ENCODE measurements around the gene PHOX2A.

Gene PHOX2A

DNA sequence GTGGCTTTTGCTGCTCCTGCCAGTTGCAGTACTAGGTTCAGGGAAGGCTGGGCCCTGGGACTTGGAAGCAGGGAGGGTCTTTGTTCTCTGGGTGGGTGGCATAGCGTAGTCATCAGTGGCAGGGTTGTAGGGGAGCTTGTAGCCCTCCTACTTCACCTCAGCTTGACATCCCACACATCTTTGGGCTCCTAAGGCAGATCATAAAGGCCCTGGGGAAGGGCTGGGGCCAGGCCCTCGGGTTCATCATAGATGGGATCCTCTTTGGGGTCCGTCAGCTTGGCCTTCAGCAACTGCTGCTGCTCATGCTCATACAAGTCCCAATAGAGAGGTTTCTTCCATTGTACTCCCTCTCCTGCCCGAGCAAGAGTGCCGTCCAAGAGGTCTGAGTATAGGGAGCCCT is 6.0 kb upstream of the PHOX2A start:
- no peak for DNase-seq (ENCODE audit: low read depth in 2 of 2)

DNA sequence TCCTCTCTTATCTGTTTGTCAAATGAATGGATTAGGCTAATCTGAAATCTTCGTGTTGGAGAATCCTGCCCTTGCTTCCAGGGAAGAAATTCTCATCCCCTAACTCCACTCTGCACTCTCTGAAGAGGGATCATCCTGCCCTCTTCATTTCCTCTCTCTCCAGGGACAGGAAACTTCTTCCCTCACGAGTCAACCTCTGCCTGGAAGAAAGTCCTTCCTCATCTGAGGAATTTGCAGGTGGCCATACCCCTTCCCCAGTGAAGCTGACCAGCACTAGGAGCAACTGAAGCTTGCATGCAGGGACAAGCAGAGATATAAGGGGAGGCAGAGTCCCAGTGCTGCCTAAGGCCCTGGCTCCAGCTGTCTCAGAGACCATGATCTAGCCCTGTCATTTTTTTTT is 3.6 kb upstream of the PHOX2A start:
- DNase-seq (ENCODE audit: low read depth in 2 of 2), result no peak

DNA sequence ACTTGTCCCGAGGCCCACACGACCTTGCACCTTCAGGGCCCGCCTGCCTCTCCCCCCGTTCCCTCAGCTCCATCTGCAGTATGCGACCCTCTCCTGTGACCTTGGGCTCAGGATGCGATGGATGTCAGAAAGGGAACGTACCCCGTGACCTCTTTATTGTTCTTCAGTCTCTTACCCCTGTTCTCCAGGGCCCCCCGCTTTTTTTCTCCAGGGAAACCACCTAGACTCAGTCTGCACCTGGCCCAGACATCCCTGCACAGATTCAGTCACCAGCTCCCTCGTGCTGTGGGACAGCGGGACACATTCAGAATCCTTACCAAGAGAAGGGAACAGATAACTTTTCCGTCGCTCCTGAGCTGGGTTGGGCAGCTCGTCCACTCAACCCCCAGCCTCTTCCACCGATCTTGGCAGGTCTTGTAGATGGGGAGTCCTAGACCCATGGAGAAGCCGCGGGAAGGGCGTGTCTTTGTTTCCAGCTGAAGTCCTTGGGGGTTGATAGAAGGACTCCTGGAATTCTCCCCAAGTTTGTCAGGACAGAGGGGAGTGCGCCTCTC is 1.4 kb upstream of the PHOX2A start:
- DNase-seq (ENCODE audit: low read depth in 2 of 2), result no peak

DNA sequence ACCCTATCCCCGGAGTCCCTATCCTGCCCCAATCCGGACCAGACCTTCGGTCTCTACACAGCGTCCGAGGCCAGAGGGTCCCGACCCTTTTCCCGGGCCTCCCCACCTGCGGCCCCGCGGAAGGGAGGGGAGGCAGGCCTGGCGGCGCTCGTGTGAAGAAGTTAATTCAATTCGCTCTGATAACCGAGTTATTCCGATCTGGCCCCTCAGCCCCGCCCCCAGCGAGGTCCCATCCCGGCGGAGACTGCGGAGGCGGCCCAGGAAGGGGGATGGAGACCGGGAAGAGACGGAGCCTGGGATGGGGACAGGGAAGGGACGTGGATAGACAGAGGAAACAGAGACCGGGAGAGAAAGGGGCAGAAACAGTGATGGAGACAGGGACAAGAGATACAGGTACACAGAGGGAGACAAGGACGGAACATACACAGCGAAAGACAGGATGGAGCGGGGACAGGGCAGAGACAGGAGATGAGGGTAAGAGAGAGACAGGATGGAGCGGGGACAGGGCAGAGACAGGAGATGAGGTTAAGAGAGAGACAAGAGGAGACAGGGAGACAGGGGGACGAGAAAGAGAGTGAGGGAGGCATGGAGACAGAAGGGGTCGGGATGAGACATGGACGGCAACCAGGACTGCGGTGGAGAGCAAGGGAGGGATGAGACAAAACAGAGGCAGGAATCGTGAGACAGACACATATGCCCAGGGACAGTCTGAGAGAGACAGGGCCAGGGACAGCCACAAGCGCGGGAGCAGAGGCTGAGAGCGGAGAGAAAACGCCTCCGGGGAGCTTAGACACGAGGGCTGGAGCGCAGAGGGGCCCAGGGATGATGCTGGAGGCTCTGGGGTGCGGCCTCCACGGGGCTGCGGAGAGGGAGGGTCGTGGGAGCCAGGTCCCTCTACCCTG is 636 bp upstream of the PHOX2A start:
- DNase-seq (ENCODE audit: low read depth in 2 of 2), result no peak

DNA sequence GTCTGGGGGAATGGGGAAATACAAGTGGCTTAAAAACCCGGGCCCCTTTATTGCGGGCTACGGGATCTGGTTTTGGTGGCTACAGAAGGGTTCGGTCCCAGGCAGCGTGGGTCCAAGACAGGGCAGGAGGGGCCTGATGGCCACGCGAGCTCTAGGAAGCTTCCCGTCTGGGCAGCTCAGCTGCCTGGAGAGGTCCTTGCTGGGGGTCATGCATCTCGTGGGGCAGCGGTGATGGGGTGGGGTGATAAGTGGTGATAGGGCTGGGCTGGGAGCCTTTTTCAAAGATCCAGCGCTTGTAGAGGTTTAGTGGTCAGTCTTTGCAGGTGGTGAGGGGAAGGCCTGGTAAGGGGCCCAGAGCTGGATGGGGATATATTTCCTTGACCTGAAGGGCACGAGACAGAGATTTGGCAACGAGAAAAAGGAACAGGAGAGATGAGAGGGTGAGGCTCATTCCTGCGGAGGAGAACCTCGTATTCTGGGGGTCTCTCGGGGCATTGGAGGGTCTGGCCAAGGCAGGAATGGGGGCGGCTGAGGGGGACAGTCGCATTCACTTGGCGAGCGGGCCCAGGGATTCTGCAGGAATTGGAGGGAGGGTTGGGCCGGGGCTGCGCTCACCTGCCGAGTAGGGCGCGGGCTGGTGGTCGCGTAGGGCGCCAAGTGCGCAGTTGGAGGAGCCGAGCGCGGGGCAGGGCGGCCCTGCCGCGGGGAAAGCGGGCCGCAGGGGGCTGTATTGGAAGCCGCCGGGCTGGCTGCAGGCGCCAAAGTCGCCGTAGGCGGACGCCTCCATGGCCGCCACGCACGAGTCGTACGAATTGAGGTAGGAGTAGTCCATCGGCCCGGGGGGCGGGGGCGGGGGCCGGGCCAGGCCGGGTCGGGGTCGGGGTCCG is 560 bp downstream of the PHOX2A start:
- DNase-seq (ENCODE audit: low read depth in 2 of 2), result no peak

DNA sequence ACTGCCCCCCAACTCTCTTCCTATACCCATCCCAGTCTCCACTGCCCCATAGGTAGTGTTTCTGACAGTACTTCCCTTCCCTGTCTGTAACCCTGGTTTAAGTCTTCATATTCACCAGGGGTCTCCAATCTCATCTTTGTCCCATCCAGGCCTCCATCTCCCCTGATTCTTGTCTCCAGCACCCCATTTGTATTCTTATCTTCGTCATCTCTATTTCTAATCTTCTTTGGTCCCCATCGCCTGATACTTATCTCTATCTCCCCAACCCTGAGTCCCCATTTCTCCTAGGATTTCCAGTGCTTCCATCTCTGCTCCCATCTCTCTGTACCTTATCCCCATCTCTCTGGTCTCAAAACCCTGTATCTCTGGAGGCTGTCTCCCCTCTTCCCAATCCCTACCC is 1.8 kb downstream of the PHOX2A start:
- DNase-seq (ENCODE audit: low read depth in 2 of 2), result no peak

DNA sequence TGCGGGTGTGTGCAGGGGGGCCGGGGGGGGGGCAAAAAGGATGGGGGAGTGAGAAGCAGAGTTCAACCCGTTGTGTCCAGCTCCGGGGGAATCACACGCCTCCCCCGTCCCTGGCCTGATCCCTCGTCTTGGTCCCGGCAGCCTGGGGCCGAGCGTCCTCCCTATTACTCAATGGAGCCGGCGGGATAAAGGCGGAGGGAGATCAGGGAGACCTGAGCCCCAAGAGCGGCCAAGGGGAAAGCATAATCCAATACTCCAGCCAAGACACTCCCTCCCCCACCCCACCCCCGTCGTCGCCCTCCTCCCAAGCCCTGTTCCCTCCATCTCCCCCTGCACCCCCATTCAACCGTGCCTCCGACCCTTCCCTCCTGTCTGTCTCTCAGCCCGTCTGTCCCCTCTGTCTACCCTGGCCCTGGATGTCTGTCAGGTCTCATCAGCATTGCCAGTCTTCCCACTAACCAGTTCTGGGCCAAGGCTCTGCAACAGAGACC is 2.6 kb downstream of the PHOX2A start:
- no peak for DNase-seq (ENCODE audit: low read depth in 2 of 2)

DNA sequence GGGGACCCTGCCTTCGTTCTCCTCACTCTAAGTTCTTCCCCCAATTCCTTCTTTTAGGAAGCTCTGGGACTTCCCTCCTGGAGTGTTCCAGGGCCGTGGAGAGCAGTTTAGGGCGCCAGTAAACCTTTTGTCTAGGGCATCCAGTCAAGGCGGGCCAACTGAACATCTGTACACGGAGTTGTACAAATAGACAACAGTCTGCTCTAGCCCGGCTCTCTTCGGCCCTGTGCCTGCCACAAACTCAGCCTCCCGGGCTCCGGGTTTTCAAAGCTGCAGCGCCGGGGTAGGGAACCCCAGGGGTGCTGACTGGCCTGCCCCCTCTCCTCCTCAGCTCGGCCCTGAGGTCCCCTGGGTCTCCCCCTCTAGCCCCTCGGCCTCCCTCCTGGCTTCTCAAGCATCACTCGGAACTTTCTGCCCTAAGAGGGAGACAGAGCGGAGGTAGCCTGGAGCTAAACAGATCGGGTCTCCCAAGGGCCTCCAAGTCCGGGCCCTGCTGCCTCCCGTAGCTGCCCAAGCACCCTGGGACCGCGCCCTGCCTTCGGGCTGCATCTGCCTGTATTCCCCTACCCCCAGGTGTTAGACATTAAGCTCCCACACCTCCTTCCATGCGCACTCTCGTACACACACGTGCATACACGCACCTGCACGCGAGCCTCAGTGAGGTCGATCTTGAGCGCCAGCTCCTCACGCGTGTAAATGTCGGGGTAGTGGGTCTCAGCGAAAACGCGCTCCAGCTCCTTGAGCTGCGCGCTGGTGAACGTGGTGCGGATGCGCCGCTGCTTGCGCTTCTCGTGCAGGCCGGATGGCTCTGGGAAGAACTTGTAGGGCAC is 3.3 kb downstream of the PHOX2A start:
- no peak for DNase-seq (ENCODE audit: low read depth in 2 of 2)

DNA sequence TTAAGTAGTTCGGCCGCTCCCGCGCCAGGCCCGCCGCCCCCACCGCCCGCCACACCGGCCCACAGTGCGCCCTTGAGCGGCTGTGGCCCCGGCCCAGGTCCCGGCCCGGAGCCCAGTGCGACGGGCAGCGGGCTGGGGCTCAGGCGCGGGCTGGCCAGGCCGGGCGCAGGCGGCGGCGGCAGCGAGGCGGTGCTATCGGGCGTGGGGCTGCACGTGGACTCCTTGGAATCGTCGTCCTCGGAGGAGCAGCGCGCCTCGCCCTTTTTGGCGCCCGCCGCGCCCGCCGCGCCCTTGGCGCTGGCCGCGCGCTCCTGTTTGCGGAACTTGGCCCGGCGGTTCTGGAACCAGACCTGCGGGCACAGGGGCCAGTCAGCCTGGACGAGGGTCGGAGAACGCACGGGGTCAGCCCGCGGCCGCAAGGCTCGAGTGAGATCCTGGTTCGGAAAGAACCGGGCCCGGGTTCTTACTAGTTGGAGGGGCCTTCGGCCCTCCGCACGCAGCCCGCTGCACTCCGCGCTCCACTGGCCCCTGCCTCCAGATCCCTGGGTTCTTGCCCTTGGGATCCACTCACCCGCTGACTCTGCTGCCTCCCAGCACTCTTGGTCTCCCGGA is 4.0 kb downstream of the PHOX2A start:
- DNase-seq (ENCODE audit: low read depth in 2 of 2), result no peak

DNA sequence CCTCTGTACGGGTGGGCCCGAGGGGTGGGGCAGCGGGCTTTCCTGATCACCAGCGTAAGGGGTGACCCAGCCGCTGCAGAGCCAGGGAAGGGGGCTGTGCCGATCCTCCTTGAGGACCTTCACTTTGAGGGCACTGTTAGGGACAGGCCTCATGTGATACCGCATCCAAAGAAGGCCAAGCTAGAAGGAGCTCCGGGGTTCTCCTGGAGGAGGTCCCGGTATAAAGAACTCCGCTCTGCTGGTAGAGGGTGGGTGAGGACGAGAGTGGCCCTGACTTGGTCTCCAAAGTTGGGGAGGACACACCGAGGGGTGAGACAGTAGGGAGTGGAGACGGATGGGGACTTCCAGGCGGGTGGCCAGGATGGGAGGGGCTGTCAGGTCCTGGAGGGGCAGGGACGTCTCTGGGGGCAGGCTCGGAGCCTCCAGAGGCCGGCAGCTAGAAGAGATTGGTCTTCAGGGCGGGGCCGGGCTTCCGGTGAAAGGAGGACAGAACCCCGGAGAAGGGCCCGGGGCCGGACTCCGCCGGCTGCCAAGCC is 4.6 kb downstream of the PHOX2A start:
- DNase-seq (ENCODE audit: low read depth in 2 of 2), result no peak

DNA sequence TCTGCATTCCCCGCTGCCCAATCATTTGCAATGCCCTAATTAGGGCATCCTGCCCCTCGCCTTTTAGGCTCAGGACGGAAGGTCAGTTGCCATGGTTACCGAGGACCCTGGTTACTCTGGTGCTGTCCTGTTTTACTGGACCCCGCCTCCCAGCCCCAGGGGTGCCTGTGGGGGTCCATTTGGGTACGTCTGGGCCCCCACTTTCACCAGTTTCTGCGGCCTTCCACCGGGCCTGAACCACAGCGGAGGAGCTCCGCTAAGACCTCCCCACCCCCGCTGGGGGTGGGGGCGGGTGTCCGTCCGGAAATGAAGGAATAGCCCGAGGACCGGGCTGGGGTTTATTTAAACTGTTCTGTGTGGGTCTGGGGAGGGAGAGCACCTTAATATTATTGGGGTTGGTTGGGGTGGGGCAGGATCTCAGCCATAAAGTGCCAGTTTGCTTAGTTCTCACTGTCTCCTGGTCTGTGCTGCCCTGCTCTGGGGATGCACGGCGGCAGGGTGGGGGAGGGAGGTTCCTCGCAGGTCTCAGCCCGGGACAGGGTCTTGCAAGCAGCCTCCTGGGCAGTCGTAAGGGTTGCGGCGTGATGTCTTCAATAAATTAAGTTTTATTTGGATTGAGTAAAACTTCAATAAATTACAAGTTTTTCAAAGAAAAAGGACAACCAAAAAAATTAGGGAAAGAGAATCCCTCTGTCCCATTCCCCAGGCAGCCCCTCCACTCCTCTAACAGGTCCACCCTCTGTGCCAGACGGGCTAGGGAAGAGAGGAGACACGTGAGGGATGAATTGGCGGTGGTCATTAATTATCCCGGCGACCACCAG is 5.3 kb downstream of the PHOX2A start:
- no peak for DNase-seq (ENCODE audit: low read depth in 2 of 2)

DNA sequence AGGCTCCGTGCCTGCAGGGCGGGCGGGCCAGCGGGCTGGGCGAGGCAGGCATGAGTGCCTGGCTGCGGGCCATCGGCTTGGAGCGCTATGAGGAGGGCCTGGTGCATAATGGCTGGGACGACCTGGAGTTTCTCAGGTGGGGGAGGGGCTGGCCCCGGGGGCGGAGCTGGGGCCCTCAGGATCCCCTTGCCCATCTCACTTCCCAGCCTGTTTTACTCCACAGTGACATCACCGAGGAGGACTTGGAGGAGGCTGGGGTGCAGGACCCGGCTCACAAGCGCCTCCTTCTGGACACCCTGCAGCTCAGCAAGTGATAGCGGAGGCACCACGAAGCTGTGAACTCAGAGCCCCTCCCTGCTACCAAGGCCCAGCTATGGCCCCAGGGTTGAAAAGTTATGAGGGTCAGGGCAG is 5.9 kb downstream of the PHOX2A start:
- DNase-seq (ENCODE audit: low read depth in 2 of 2), result no peak

DNA sequence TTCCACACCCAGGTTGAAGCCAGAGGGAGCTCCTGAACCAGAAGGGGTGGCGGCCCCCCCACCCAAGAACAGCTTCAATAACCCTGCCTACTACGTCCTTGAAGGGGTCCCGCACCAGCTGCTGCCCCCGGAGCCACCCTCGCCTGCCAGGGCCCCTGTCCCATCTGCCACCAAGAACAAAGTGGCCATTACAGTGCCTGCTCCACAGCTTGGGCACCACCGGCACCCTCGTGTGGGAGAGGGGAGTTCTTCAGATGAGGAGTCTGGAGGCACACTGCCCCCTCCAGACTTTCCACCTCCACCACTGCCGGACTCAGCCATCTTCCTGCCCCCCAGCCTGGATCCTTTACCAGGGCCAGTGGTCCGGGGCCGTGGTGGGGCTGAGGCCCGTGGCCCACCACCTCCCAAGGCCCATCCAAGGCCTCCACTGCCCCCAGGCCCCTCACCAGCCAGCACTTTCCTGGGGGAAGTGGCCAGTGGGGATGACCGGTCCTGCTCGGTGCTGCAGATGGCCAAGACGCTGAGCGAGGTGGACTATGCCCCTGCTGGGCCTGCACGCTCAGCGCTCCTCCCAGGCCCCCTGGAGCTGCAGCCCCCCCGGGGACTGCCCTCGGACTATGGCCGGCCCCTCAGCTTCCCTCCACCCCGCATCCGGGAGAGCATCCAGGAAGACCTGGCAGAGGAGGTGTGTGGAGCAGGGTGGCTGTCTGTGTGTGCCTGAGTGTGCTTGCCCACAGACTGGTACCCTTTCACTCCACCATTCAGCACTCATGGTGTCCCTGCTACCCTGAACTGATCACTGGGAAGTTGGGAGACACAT is 6.7 kb downstream of the PHOX2A start:
- DNase-seq (ENCODE audit: low read depth in 2 of 2), result no peak

DNA sequence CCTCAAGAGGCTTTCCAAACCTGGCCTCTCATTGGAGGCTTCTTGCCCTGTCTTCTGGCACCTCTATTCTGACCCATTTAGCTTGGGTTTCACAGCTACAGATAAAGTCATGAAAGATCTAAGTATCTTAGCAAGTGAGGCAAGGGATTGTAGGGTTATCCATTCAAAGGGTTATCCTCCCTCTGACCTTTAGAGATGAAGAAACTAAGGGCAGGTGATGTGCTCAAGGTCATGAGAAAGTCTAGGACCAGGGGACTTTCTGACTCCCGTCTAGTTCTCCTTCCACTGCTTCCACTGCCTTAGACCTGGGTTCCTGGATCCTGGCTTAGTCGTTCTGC is 7.2 kb downstream of the PHOX2A start:
- no peak for DNase-seq (ENCODE audit: low read depth in 2 of 2)

DNA sequence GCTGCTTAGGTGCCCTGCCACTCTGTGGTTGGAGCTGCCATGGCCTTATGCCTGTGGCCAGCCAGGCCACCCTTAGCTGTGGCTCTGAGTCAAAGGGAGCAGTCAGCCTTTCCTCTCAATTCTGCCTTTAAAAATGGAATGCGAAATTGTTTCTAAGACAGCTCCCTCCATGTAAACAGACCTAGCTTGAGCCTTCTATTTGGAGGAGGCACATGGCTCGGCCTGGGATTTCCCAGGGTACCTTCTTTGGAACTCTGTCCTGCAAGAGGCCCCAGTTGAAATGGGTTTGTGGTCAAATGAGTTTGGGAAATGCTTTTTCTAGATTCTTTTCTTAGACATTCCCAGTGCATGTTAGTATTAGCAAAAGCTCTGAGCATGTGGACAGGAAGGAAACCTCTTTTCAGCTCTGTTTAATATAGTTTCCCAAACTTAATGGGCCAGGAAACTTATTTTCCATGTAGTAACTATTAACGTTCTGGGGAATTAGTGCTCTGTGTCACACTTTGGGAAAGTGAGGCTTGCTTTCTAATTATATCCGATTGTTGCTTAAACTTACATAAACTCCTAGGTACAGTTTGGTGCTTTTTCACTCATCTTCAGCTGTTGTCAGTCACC is 7.8 kb downstream of the PHOX2A start:
- DNase-seq (ENCODE audit: low read depth in 2 of 2), result no peak

DNA sequence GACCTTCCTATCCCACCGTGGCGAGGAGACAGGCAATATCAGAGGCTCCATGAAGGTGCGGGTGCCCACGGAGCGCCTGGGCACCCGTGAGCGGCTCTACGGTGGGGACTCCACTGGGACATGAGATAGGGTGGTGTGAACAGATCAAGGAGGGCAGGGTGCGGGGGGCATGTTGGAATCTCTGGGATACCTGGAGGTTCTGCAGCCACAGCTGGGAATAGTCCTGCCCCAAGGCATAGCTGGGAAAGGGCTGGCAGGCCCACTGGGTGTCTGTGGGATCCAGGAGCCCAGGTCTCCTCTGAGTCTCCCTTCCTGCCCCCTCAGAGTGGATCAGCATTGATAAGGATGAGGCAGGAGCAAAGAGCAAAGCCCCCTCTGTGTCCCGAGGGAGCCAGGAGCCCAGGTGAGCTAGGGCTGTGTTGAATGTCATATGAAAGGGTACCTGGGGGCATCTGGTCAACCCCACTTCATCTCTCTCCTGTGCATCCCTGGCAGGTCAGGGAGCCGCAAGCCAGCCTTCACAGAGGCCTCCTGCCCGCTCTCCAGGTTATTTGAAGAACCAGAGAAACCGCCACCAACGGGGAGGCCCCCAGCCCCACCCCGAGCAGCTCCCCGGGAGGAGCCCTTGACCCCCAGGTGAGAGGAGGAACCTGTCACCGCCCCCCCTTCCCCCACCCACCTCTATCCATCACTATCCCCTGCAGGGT is 8.5 kb downstream of the PHOX2A start:
- no peak for DNase-seq (ENCODE audit: low read depth in 2 of 2)

DNA sequence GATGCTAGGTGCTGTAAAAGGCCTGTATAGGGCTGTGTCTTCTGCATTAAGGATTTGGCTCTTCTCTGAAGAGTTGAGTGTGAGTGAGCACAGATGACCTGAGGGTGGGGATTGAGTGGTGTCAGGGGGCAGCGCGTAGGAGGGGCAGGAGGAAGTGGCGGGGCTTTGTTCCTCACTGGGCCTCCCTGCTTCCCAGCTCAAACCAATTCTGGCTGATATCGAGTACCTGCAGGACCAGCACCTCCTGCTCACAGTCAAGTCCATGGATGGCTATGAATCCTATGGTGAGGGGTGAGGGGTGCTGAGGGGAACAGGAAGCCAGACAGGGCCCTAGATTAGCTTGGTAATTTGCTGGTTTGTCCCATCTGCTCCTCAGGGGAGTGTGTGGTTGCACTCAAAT is 9.1 kb downstream of the PHOX2A start:
- no peak for DNase-seq (ENCODE audit: low read depth in 2 of 2)

DNA sequence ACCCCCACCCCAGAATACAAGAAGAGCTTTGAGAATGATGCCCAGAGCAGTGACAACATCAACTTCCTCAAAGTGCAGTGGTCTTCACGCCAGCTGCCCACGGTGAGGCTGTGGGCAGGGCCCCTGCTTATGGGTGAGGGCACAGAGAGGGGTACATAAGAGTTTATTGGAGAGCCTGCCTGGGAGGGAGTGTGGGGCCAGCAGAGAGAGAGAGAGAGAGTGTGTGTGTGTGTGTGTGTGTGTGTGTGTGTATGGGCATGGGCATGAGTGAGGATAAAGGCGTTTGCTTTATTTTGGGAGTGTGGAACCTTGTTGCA is 9.5 kb downstream of the PHOX2A start:
- DNase-seq (ENCODE audit: low read depth in 2 of 2), result no peak

Measured in fibroblast of skin of left biceps (primary cell).